Activated T-cell treated with anti-CD3 and anti-CD28 coated beads, Interleukin-2, amount 50 U/mL, for 24 hours (primary cell): ENCODE results near the gene SLC2A13.
"Not testable (repeated sequence)": the region's sequence is repeated elsewhere in the genome, so short reads cannot be mapped to it uniquely, and the experiment has no call there.

ENCODE experiments used
- DNase-seq: peaks from one replicate; pipeline ENCODE4 v3.0.0-alpha.2; 2020
- H3K27ac Mint-ChIP-seq: 2 replicates; pipeline ENCODE4 v1.8.0; 2020; ENCODE audit warnings: mild to moderate bottlenecking, mixed read lengths
- H3K27me3 Mint-ChIP-seq: 2 replicates; pipeline ENCODE4 v1.8.0; 2020; ENCODE audit warnings: mixed read lengths
- H3K36me3 Mint-ChIP-seq: 2 replicates; pipeline ENCODE4 v1.8.0; 2020; ENCODE audit warnings: low read depth, mixed read lengths
- H3K4me1 Mint-ChIP-seq: 2 replicates; pipeline ENCODE4 v1.8.0; 2020; ENCODE audit warnings: low read depth, mixed read lengths
- H3K4me3 Mint-ChIP-seq: 2 replicates; pipeline ENCODE4 v1.8.0; 2020; ENCODE audit warnings: mild to moderate bottlenecking, moderate library complexity, mixed read lengths
- H3K9me3 Mint-ChIP-seq: 2 replicates; pipeline ENCODE4 v1.8.0; 2020; ENCODE audit warnings: mixed read lengths

The SLC2A13 gene

GRCh38 chr12:39804479-39804878, 301.4 kb downstream of the SLC2A13 start:
- Mint-ChIP-seq H3K4me3 (no peak overlapping the region), H3K27me3 (no peaks in the 10 kb centered on the region), H3K4me1 (no peaks in the 10 kb centered on the region), H3K36me3 (no peaks in the 10 kb centered on the region), H3K27ac (no peak overlapping the region), H3K9me3 (no peaks in the 10 kb centered on the region)
- DNase-seq, result no peak

- no peaks in the 10 kb centered on the region for H3K9me3 Mint-ChIP-seq
- no peak overlapping the region for H3K27ac Mint-ChIP-seq
- no peaks in the 10 kb centered on the region for H3K36me3 Mint-ChIP-seq
- H3K27me3 Mint-ChIP-seq, result no peaks in the 10 kb centered on the region
- H3K4me1 Mint-ChIP-seq, result no peaks in the 10 kb centered on the region
- no peak overlapping the region for H3K4me3 Mint-ChIP-seq
- DNase-seq, result no peak
Measured at GRCh38 chr12:39803151-39803550, 302.7 kb downstream of the SLC2A13 start.

GRCh38 chr12:39798977-39799376, 306.9 kb downstream of the SLC2A13 start:
- no peak for DNase-seq
- Mint-ChIP-seq H3K9me3 (no peaks in the 10 kb centered on the region), H3K4me1 (no peaks in the 10 kb centered on the region)

GRCh38 chr12:39798429-39798828, 307.5 kb downstream of the SLC2A13 start:
- Mint-ChIP-seq H3K27ac (no peak overlapping the region), H3K4me1 (no peaks in the 10 kb centered on the region), H3K27me3 (no peaks in the 10 kb centered on the region), H3K36me3 (no peaks in the 10 kb centered on the region), H3K4me3 (no peak overlapping the region), H3K9me3 (no peaks in the 10 kb centered on the region)
- no peak for DNase-seq

More at GRCh38 chr12:39798977-39799376, 306.9 kb downstream of the SLC2A13 start:
- Mint-ChIP-seq H3K27ac (no peak overlapping the region), H3K27me3 (no peaks in the 10 kb centered on the region), H3K4me3 (no peak overlapping the region), H3K36me3 (no peaks in the 10 kb centered on the region)

- Mint-ChIP-seq H3K4me3 (no peak overlapping the region), H3K4me1 (no peaks in the 10 kb centered on the region), H3K9me3 (no peaks in the 10 kb centered on the region), H3K27me3 (no peaks in the 10 kb centered on the region), H3K36me3 (no peaks in the 10 kb centered on the region), H3K27ac (no peak overlapping the region)
- no peak for DNase-seq
Measured at GRCh38 chr12:39795481-39795880, 310.4 kb downstream of the SLC2A13 start.

GRCh38 chr12:39792938-39793337, 312.9 kb downstream of the SLC2A13 start:
- Mint-ChIP-seq H3K27ac (no peak overlapping the region), H3K36me3 (no peaks in the 10 kb centered on the region), H3K27me3 (no peaks in the 10 kb centered on the region), H3K4me1 (no peaks in the 10 kb centered on the region), H3K4me3 (no peak overlapping the region), H3K9me3 (no peaks in the 10 kb centered on the region)
- no peak for DNase-seq

GRCh38 chr12:39788239-39788638, 317.6 kb downstream of the SLC2A13 start:
- H3K36me3 Mint-ChIP-seq, result peaks cover 2% of the 10 kb centered on the region
- H3K27me3 Mint-ChIP-seq, result no peaks in the 10 kb centered on the region
- no peak overlapping the region for H3K27ac Mint-ChIP-seq
- H3K4me3 Mint-ChIP-seq, result no peak overlapping the region
- H3K9me3 Mint-ChIP-seq, result no peaks in the 10 kb centered on the region
- H3K4me1 Mint-ChIP-seq, result no peaks in the 10 kb centered on the region
- no peak for DNase-seq

- H3K4me1 Mint-ChIP-seq, DNase-seq, H3K27ac Mint-ChIP-seq, H3K9me3 Mint-ChIP-seq, H3K27me3 Mint-ChIP-seq, H3K4me3 Mint-ChIP-seq, H3K36me3 Mint-ChIP-seq: not testable (repeated sequence)
Measured at GRCh38 chr12:39785814-39786213, 320.1 kb downstream of the SLC2A13 start.

GRCh38 chr12:39782026-39782545, 323.8 kb downstream of the SLC2A13 start:
- Mint-ChIP-seq H3K36me3 (peaks cover 2% of the 10 kb centered on the region), H3K9me3 (no peaks in the 10 kb centered on the region), H3K27me3 (no peaks in the 10 kb centered on the region), H3K4me1 (no peaks in the 10 kb centered on the region), H3K27ac (no peak overlapping the region), H3K4me3 (no peak overlapping the region)
- no peak for DNase-seq

- Mint-ChIP-seq H3K4me1 (no peaks in the 10 kb centered on the region), H3K27ac (no peak overlapping the region), H3K4me3 (no peak overlapping the region), H3K36me3 (peaks cover 2% of the 10 kb centered on the region), H3K9me3 (no peaks in the 10 kb centered on the region), H3K27me3 (no peaks in the 10 kb centered on the region)
- no peak for DNase-seq
Measured at GRCh38 chr12:39780913-39781446, 324.9 kb downstream of the SLC2A13 start.

GRCh38 chr12:39780411-39780912, 325.4 kb downstream of the SLC2A13 start:
- H3K27me3 Mint-ChIP-seq, result no peaks in the 10 kb centered on the region
- H3K9me3 Mint-ChIP-seq, result no peaks in the 10 kb centered on the region
- no peaks in the 10 kb centered on the region for H3K4me1 Mint-ChIP-seq
- no peak for DNase-seq
- H3K4me3 Mint-ChIP-seq, result no peak overlapping the region
- H3K27ac Mint-ChIP-seq, result no peak overlapping the region
- H3K36me3 Mint-ChIP-seq, result peaks cover 2% of the 10 kb centered on the region

- no peak for DNase-seq
- H3K27me3 Mint-ChIP-seq, result no peaks in the 10 kb centered on the region
- no peak overlapping the region for H3K4me3 Mint-ChIP-seq
- no peaks in the 10 kb centered on the region for H3K9me3 Mint-ChIP-seq
- no peaks in the 10 kb centered on the region for H3K4me1 Mint-ChIP-seq
- H3K27ac Mint-ChIP-seq, result no peak overlapping the region
- H3K36me3 Mint-ChIP-seq, result peaks cover 2% of the 10 kb centered on the region
Measured at GRCh38 chr12:39779768-39780340, 326.0 kb downstream of the SLC2A13 start.

- H3K27ac Mint-ChIP-seq, result no peak overlapping the region
- DNase-seq, result no peak
- H3K36me3 Mint-ChIP-seq, result no peaks in the 10 kb centered on the region
- no peaks in the 10 kb centered on the region for H3K27me3 Mint-ChIP-seq
- H3K4me3 Mint-ChIP-seq, result no peak overlapping the region
- no peaks in the 10 kb centered on the region for H3K9me3 Mint-ChIP-seq
- no peaks in the 10 kb centered on the region for H3K4me1 Mint-ChIP-seq
Measured at GRCh38 chr12:39777465-39777864, 328.4 kb downstream of the SLC2A13 start.

GRCh38 chr12:39773266-39773665, 332.6 kb downstream of the SLC2A13 start:
- Mint-ChIP-seq H3K9me3 (no peaks in the 10 kb centered on the region), H3K4me1 (no peaks in the 10 kb centered on the region), H3K36me3 (no peaks in the 10 kb centered on the region), H3K4me3 (no peak overlapping the region), H3K27me3 (no peaks in the 10 kb centered on the region), H3K27ac (no peak overlapping the region)
- no peak for DNase-seq

- Mint-ChIP-seq H3K36me3 (no peaks in the 10 kb centered on the region), H3K9me3 (no peaks in the 10 kb centered on the region), H3K4me1 (no peaks in the 10 kb centered on the region), H3K27me3 (no peaks in the 10 kb centered on the region), H3K27ac (no peak overlapping the region), H3K4me3 (no peak overlapping the region)
- no peak for DNase-seq
Measured at GRCh38 chr12:39772821-39773259, 333.0 kb downstream of the SLC2A13 start.
